Activated T-helper 17 cell treated with anti-CD3 and anti-CD28 coated beads, Interleukin-2, amount 50 U/mL, for 72 hours (primary cell): ENCODE data around the gene HLA-DRA. TPM values are rescaled to one million over a fixed set of nuclear protein-coding genes. Genes with fewer than 3 reads are reported as not detected.
"Not testable (repeated sequence)": the region's sequence is repeated elsewhere in the genome, so short reads cannot be mapped to it uniquely, and the experiment has no call there.

ENCODE experiments used
- ATAC-seq: fragments of 150-1000 bp; cut with Tn5 transposase; replicated peaks from 2 replicates; pipeline ENCODE4 v1.10.0; 2021; ENCODE audit warnings: mild to moderate bottlenecking, moderate library complexity
- H3K27ac Mint-ChIP-seq: one replicate; pipeline ENCODE4 v1.8.0; 2022; ENCODE audit warnings: mixed read lengths
- H3K27me3 Mint-ChIP-seq: one replicate; pipeline ENCODE4 v1.8.0; 2022; ENCODE audit warnings: mixed read lengths
- H3K36me3 Mint-ChIP-seq: one replicate; pipeline ENCODE4 v1.8.0; 2022; ENCODE audit warnings: low read depth, mild to moderate bottlenecking, mixed read lengths
- H3K4me1 Mint-ChIP-seq: one replicate; pipeline ENCODE4 v1.8.0; 2022; ENCODE audit warnings: mixed read lengths
- H3K4me3 Mint-ChIP-seq: one replicate; pipeline ENCODE4 v1.8.0; 2022; ENCODE audit warnings: mild to moderate bottlenecking, mixed read lengths
- H3K9me3 Mint-ChIP-seq: one replicate; pipeline ENCODE4 v1.8.0; 2022; ENCODE audit warnings: mixed read lengths
- total RNA-seq, 2 donors: library from RNA; stranded (reverse); gene quantifications; one replicate each; pipeline ENCODE4 v1.2.3, GENCODE V29; 2022

HLA-DRA gene
- total RNA-seq, 2 donors from 2014 or later: 13.6 to 170 TPM

DNA sequence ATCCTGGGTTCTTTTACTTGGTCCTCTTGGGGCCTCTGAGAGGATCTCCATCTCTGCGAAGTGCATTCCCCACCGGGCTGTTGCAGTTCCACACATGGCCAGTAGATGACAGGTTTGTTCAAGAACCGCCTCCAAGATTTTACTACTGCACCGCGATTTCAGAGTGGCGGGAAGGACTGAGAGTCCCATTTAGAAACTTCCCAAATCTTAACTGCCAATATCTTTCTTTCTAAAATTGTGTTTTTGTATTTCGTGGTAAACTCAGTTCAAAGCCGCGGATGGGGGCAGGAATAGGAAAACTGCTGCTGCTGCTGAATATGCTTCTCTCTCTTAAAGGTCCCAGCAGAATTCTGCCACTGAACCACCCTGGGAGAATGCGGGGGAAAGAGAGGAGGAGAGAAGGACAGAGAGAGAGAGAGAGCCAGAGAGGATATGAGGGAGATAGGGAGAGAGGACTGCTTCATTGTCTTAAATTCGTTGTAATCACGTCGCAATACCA lies 24.1 kb upstream of the HLA-DRA start:
- ATAC-seq: peak; percentile 63
- H3K4me1 Mint-ChIP-seq: no peaks in the 10 kb centered on the region
- H3K4me3 Mint-ChIP-seq: no peak overlapping the region
- H3K9me3 Mint-ChIP-seq: no peaks in the 10 kb centered on the region
- H3K27me3 Mint-ChIP-seq: peaks cover 51% of the 10 kb centered on the region
- H3K27ac Mint-ChIP-seq: no peak overlapping the region
- H3K36me3 Mint-ChIP-seq: no peaks in the 10 kb centered on the region

DNA sequence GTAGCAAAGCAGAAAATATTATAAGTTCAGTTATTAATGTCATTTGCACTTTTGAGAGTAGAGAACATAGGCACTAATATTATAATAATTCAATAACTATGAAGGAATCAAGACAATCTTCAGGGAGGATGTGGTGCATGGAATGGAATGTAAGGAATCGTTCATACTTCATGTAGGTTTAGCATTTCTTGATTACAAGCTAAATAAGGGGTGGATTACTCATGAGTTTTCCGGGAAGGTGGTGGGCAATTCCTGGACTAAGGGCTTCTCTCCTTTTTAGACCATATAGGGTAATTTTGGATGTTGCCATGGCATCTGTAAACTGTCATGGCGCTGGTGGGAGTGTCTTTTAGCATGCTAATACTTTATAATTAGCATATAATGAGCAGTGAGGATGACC lies 23.7 kb upstream of the HLA-DRA start:
- no peaks in the 10 kb centered on the region for H3K9me3 Mint-ChIP-seq

DNA sequence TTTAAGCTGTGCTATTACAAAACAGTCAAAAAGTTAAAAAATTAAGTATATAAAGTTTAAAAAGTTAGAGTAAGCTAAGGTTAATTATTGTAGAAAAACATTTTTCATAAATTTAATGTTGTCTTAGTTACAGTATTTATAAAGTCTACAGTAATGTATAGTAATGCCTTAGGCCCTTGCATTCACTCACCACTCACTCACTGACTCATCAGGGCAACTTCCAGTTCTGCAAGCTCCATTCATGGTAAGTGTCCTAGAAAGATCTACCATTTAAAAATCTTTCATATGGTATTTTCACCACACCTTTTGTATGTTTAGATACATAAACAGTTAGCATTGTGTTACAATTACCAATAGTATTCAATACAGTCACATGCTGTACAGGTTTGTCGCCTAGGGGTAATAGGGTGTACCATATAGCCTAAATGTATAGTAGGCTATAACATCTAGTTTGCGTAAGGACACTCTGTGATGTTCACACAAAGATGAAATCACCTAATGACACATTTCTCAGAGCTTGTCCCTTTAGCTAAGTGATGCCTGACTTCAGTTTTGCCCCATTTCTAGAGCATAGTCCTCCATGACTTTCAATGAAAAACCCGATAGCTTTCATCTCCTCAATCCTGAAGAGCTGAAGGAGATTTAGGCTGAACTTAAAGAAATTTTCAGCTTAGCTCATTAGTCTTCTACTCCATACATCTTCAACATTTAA lies 14.9 kb upstream of the HLA-DRA start:
- Mint-ChIP-seq H3K27ac (no peak overlapping the region), H3K36me3 (no peaks in the 10 kb centered on the region), H3K4me3 (no peak overlapping the region), H3K4me1 (no peaks in the 10 kb centered on the region), H3K9me3 (no peaks in the 10 kb centered on the region), H3K27me3 (peaks cover 25% of the 10 kb centered on the region)
- no peak for ATAC-seq

More for the DNA sequence above, 23.7 kb upstream of the HLA-DRA start:
- no peaks in the 10 kb centered on the region for H3K4me1 Mint-ChIP-seq
- ATAC-seq: no peak
- H3K36me3 Mint-ChIP-seq: no peaks in the 10 kb centered on the region
- no peak overlapping the region for H3K4me3 Mint-ChIP-seq
- no peak overlapping the region for H3K27ac Mint-ChIP-seq
- peaks cover 51% of the 10 kb centered on the region for H3K27me3 Mint-ChIP-seq

DNA sequence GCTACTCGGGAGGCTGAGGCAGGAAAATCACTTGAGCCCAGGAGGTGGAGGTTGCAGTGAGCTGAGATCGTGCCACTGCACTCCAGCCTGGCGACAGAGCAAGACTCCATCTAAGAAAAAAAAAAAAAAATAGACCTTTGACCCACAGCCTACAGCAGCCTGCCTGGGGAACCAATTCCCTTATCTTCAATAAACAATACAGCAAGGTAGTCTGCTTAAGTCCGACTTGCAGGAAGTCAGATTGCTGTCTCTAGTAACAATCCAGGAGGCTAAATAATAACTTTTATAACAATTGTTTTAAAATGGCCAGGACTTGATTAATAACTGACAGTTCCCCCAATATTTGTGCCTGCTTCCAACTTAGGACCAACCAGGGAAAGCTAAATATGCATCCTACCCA lies 13.3 kb upstream of the HLA-DRA start:
- no peak overlapping the region for H3K27ac Mint-ChIP-seq
- no peak overlapping the region for H3K4me3 Mint-ChIP-seq
- peaks cover 20% of the 10 kb centered on the region for H3K27me3 Mint-ChIP-seq
- ATAC-seq: no peak
- no peaks in the 10 kb centered on the region for H3K9me3 Mint-ChIP-seq
- H3K36me3 Mint-ChIP-seq: no peaks in the 10 kb centered on the region
- no peaks in the 10 kb centered on the region for H3K4me1 Mint-ChIP-seq

DNA sequence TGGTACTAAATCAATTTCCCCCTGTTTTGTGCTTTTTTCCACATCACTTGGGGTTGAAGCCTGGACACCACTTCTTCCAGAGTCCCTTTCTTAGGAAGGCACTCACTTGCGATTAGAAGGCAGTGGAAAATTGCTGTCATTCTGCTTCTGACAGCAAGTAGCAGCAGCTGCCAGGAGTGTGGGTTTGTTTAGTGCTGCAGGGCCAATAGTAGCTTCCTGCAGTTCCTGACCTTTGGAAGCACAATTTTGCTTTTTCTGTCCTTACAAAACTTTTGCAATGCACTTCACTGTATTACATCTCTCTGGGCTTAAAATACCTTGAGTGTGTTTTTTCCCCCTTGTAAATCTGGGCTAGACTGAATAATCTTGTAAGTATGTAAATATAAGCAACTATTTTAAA lies 12.5 kb upstream of the HLA-DRA start:
- ATAC-seq: no peak
- Mint-ChIP-seq H3K27me3 (peaks cover 20% of the 10 kb centered on the region), H3K27ac (no peak overlapping the region), H3K4me1 (no peaks in the 10 kb centered on the region), H3K36me3 (no peaks in the 10 kb centered on the region), H3K9me3 (no peaks in the 10 kb centered on the region), H3K4me3 (no peak overlapping the region)

DNA sequence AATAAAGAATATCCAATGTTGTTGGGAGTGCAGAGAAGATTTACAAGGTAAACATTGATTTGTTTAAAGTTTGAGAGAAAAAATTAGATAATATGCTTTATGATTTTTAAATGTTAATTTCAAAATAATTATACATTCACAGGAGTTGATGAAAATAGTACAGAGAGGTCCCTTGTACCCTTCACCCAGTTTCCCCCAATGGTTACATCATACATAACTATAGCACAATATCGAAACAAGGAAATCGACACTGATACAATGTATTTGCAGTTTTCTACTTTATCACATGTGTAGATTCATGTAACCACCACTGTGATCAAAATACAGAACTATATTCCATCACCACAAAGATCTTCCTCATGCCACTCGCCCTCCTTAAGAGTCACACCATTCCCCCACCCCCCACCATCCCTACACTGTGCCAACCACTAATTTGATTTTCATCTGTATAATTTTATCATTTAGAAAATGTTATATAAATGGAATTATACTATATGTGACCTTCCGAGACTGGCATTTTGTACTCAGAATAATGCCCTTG lies 11.7 kb upstream of the HLA-DRA start:
- H3K4me1 Mint-ChIP-seq: no peaks in the 10 kb centered on the region
- H3K36me3 Mint-ChIP-seq: no peaks in the 10 kb centered on the region
- peaks cover 15% of the 10 kb centered on the region for H3K27me3 Mint-ChIP-seq
- ATAC-seq: no peak
- H3K9me3 Mint-ChIP-seq: no peaks in the 10 kb centered on the region
- no peak overlapping the region for H3K27ac Mint-ChIP-seq
- H3K4me3 Mint-ChIP-seq: no peak overlapping the region

DNA sequence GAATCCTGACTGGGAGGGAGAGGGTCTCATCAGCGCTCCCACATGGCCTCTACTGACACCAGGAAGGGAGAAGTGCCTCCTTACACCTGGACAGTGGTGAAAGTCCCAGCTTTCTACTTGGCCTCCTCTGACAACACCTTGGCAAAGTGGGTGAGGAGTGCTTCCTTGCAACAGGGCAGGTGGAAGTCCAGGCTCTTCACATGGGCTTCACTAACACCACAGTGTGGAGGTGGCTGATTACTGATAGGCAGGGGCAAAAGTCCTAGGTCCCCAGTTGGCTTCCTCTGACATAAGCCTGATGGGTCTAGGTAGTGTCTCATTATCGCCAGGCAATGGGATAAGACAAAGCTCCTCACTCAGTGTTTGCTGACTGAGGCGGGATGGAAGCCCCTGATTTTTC lies 9.5 kb upstream of the HLA-DRA start:
- Mint-ChIP-seq H3K4me3 (no peak overlapping the region), H3K9me3 (no peaks in the 10 kb centered on the region), H3K27ac (no peak overlapping the region), H3K27me3 (peaks cover 9% of the 10 kb centered on the region), H3K36me3 (no peaks in the 10 kb centered on the region), H3K4me1 (no peaks in the 10 kb centered on the region)
- no peak for ATAC-seq

DNA sequence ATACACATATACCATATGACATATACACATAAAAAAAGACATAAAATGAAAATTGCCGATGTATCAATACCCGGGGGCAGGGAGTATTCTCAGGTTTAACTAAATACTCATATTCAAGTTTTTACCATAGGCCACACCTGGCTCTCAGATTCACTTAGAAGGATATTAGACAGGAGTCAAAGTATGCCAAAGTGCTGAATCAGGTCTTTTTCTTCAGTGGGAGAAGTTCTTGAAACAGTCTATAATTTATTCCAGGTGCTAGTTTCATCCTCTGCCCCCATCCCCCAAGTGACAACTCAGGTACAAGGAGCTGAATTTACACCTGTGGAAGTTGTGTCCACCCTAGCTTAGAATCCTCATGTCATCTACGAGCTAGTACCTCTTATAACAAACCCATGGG lies 8.5 kb upstream of the HLA-DRA start:
- Mint-ChIP-seq H3K27ac (no peak overlapping the region), H3K27me3 (peaks cover 9% of the 10 kb centered on the region), H3K36me3 (no peaks in the 10 kb centered on the region), H3K4me1 (no peaks in the 10 kb centered on the region), H3K4me3 (no peak overlapping the region), H3K9me3 (no peaks in the 10 kb centered on the region)
- ATAC-seq: no peak

DNA sequence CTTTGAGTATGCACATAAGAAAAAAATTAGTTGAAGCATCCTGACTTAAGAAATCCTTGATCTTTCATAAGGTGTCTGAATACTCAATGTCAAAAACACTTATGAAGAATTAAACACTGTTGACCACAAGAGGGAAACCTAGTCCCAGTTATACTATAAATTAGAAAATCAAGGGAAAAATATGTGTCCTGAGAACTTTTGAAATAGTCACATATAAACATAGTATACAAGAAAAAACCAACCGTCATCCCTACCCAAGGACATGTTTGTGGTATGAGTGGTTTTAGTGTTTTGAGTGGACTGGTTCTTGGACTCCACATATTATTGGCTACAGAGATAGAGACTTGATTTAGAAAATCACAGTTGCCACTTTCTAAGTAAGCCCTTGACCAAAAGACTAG lies 7.6 kb upstream of the HLA-DRA start:
- no peak for ATAC-seq
- Mint-ChIP-seq H3K27ac (no peak overlapping the region), H3K4me1 (no peaks in the 10 kb centered on the region), H3K36me3 (no peaks in the 10 kb centered on the region), H3K9me3 (no peaks in the 10 kb centered on the region), H3K27me3 (peaks cover 5% of the 10 kb centered on the region), H3K4me3 (no peak overlapping the region)

DNA sequence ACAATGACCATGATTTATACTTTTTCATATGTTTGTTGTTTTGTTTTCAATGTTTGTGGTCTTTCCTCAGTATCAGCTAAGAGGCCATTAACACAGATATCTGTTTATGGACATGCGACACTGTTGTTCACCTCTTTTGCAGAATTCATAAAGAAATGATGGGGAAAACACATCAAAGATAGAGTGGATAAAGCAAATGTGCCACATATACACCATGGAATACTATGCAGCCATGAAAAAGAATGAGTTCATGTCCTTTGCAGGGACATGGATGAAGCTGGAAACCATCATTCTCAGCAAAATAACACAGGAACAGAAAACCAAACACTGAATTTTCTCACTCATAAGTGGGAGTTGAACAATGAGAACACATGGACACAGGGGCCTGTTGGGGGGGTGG lies 5.7 kb upstream of the HLA-DRA start:
- not testable (repeated sequence) for H3K36me3 Mint-ChIP-seq

DNA sequence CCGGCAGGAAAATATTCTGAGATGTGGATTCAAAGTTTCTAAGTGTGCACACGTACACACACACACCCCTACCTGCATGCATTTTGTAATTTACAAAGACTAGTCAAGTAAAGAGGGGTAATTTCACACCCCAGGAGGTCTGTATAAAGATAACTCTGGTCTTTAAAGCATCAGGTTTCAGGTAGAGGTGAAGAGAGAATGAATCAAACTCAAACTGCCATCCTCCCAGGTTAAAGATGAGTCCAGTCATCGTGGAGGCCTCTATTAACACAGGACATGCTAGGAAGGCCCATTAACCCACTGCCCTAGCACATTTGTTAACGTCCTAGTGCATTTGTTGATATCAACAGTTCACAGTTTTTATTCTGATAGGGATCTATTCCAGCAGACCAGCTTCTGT lies 3.5 kb upstream of the HLA-DRA start:
- H3K27ac Mint-ChIP-seq: no peak overlapping the region
- H3K9me3 Mint-ChIP-seq: no peaks in the 10 kb centered on the region
- no peak for ATAC-seq
- H3K36me3 Mint-ChIP-seq: no peaks in the 10 kb centered on the region
- no peak overlapping the region for H3K4me3 Mint-ChIP-seq
- peaks cover 8% of the 10 kb centered on the region for H3K4me1 Mint-ChIP-seq
- peaks cover 12% of the 10 kb centered on the region for H3K27me3 Mint-ChIP-seq

More for the DNA sequence above, 5.7 kb upstream of the HLA-DRA start:
- not testable (repeated sequence) for H3K27me3 Mint-ChIP-seq, H3K27ac Mint-ChIP-seq, H3K4me1 Mint-ChIP-seq, ATAC-seq, H3K9me3 Mint-ChIP-seq, H3K4me3 Mint-ChIP-seq

DNA sequence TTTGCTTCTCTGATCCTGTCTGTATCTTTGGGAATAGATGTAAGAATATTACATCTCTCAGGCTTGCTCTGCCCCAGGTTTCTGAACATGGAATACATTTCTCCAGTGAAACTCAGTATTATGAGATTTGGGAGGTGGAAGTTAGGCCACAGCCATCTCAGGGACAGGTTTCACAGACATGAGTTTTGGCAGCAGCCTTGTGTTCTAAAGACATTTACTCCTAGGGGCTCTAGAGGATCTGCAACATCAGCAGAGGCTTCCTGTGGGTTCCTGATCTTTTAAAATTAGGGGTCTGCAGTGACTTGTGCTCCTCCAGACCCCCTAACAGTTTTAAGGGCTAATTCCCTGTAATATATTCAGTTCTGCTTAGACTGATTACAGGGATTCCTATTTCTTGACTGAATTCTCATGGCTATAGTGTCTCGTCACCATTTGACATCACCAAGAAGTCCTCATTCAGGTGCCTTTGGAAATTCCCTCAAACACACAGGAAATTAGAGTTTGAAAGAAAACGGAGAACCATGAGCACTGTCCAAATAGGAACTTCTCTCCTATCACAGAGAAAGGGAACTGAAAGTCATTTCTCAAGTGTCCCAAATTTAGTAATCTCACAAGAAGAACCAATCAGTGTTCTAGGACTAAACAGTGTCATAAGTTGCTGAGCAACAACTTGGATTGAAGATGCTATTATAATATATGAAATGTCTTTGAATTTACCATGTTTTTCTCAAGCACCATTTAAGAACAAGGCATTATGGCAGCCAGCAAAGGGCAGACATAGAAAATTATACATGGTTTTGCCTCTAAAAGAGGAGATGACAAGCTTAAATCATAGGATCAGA lies 2.5 kb upstream of the HLA-DRA start:
- peak; percentile 65 for ATAC-seq
- no peaks in the 10 kb centered on the region for H3K9me3 Mint-ChIP-seq
- no peak overlapping the region for H3K4me3 Mint-ChIP-seq
- peaks cover 18% of the 10 kb centered on the region for H3K27me3 Mint-ChIP-seq
- H3K36me3 Mint-ChIP-seq: no peaks in the 10 kb centered on the region
- no peak overlapping the region for H3K27ac Mint-ChIP-seq
- peaks cover 8% of the 10 kb centered on the region for H3K4me1 Mint-ChIP-seq

DNA sequence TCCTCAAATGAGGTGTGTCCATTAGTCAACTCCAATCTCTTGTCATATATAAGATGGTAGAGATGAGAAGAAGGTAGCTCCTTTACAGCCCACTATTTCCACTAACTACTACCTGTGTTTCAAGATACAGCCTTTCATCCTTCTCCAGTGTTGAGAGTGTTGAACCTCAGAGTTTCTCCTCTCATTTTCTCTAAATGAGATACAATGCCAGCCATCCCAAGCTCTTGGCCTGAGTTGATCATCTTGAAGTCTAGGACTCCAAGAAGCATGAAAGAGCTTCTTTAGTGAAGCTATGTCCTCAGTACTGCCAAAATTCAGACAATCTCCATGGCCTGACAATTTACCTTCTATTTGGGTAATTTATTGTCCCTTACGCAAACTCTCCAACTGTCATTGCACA lies 548 bp upstream of the HLA-DRA start:
- Mint-ChIP-seq H3K36me3 (no peaks in the 10 kb centered on the region), H3K4me1 (peaks cover 8% of the 10 kb centered on the region), H3K4me3 (peak overlapping the region; percentile 58), H3K27ac (no peak overlapping the region), H3K9me3 (no peaks in the 10 kb centered on the region), H3K27me3 (peaks cover 23% of the 10 kb centered on the region)
- ATAC-seq: no peak

DNA sequence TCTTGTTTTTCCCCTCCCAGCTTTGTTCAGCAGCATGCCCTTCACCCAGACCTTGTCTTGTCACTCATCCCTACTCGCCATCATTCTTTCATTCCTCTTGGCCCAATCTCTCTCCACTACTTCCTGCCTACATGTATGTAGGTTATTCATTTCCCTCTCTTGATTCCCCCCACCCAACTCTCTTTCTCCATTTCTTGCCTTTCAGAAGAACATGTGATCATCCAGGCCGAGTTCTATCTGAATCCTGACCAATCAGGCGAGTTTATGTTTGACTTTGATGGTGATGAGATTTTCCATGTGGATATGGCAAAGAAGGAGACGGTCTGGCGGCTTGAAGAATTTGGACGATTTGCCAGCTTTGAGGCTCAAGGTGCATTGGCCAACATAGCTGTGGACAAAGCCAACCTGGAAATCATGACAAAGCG lies 2.6 kb downstream of the HLA-DRA start:
- no peak for ATAC-seq
- Mint-ChIP-seq H3K36me3 (no peaks in the 10 kb centered on the region), H3K4me3 (no peak overlapping the region), H3K4me1 (peaks cover 8% of the 10 kb centered on the region), H3K27ac (no peak overlapping the region), H3K9me3 (no peaks in the 10 kb centered on the region), H3K27me3 (peaks cover 40% of the 10 kb centered on the region)
